Activated CD8-positive, alpha-beta T cell treated with anti-CD3 and anti-CD28 coated beads, Interleukin-2, amount 10 ng/mL, durations not matched to agents 7 days and 5 days (primary cell): Measurements from ENCODE around the gene PRODH2. TPM values are rescaled to one million over a fixed set of nuclear protein-coding genes. Genes with fewer than 3 reads are reported as not detected.
"Not testable (repeated sequence)": the region's sequence is repeated elsewhere in the genome, so short reads cannot be mapped to it uniquely, and the experiment has no call there.

ENCODE experiments used
- ATAC-seq: fragments of 150-1000 bp; cut with Tn5 transposase; one replicate; pipeline ENCODE4 v1.10.0; 2021; ENCODE audit warnings: moderate library complexity
- CTCF ChIA-PET: fragments of 350-600 bp; sonication (Branson Sonifier 250); formaldehyde crosslinking; loops from one replicate; lab custom pipeline; 2021; ENCODE audit warnings: antibody characterized with exemption; lab: Charles Lee
- POLR2A ChIA-PET: fragments of 350-600 bp; sonication (Branson Sonifier 250); formaldehyde crosslinking; loops from one replicate; lab custom pipeline; 2021; ENCODE audit warnings: antibody characterized with exemption; lab: Charles Lee
- DNase-seq: peaks from one replicate; pipeline ENCODE4 v3.0.0-alpha.2; 2020
- H3K27ac Mint-ChIP-seq: one replicate; pipeline ENCODE4 v1.8.0; 2021; ENCODE audit warnings: mild to moderate bottlenecking, mixed read lengths
- H3K27me3 Mint-ChIP-seq: one replicate; pipeline ENCODE4 v1.8.0; 2021; ENCODE audit warnings: low read depth, mixed read lengths
- H3K36me3 Mint-ChIP-seq: one replicate; pipeline ENCODE4 v1.8.0; 2021; ENCODE audit warnings: low read depth, mixed read lengths
- H3K4me1 Mint-ChIP-seq: one replicate; pipeline ENCODE4 v1.8.0; 2021; ENCODE audit warnings: low read depth, mixed read lengths
- H3K4me3 Mint-ChIP-seq: one replicate; pipeline ENCODE4 v1.8.0; 2021; ENCODE audit warnings: mild to moderate bottlenecking, mixed read lengths
- H3K9me3 Mint-ChIP-seq: one replicate; pipeline ENCODE4 v1.8.0; 2022; ENCODE audit warnings: mixed read lengths; ENCODE audit not compliant: insufficient read depth
- total RNA-seq, 2 experiments: library from RNA; stranded (reverse); gene quantifications; one replicate each; pipeline ENCODE4 v1.2.3, GENCODE V29; 2021

The PRODH2 gene
- total RNA-seq, 2 experiments from 2014 or later, result not detected

- Mint-ChIP-seq H3K27me3 (no peaks in the 10 kb centered on the region), H3K27ac (no peak overlapping the region), H3K9me3 (no peaks in the 10 kb centered on the region), H3K4me1 (peaks cover 27% of the 10 kb centered on the region), H3K36me3 (peaks cover 12% of the 10 kb centered on the region), H3K4me3 (peak overlapping the region; percentile 70)
- ChIA-PET CTCF (no interaction called here), POLR2A (no interaction called here)
- ATAC-seq (no peak), DNase-seq (no peak)
These were observed 38.2 kb downstream of the PRODH2 start for GRCh38 chr19:35774274-35775045.

GRCh38 chr19:35773020-35773806, 39.4 kb downstream of the PRODH2 start:
- Mint-ChIP-seq H3K27ac (no peak overlapping the region), H3K36me3 (peaks cover 17% of the 10 kb centered on the region), H3K27me3 (no peaks in the 10 kb centered on the region), H3K4me1 (peaks cover 27% of the 10 kb centered on the region), H3K4me3 (no peak overlapping the region), H3K9me3 (no peaks in the 10 kb centered on the region)
- ATAC-seq (no peak), DNase-seq (no peak)
- CTCF ChIA-PET, result interaction anchor here (0.7 kb wide), 1 partner anchor 46 kb away, joined by 3 read pairs; no protein-coding TSS in a partner anchor
- POLR2A ChIA-PET, result interaction anchor here (0.6 kb wide), 1 partner anchor 41 kb away, joined by 3 read pairs; no protein-coding TSS in a partner anchor

GRCh38 chr19:35772362-35772761, 40.3 kb downstream of the PRODH2 start:
- H3K9me3 Mint-ChIP-seq, H3K27me3 Mint-ChIP-seq, H3K27ac Mint-ChIP-seq, DNase-seq, H3K4me3 Mint-ChIP-seq, ATAC-seq, POLR2A ChIA-PET: not testable (repeated sequence)
- Mint-ChIP-seq H3K4me1 (peaks cover 27% of the 10 kb centered on the region), H3K36me3 (peaks cover 18% of the 10 kb centered on the region)
- CTCF ChIA-PET, result interaction anchor here (0.7 kb wide), 1 partner anchor 47 kb away, joined by 3 read pairs; no protein-coding TSS in a partner anchor

- Mint-ChIP-seq H3K27me3 (no peaks in the 10 kb centered on the region), H3K9me3 (no peaks in the 10 kb centered on the region), H3K27ac (no peak overlapping the region), H3K36me3 (peaks cover 30% of the 10 kb centered on the region), H3K4me1 (peaks cover 2% of the 10 kb centered on the region), H3K4me3 (no peak overlapping the region)
- DNase-seq (no peak), ATAC-seq (no peak)
- ChIA-PET CTCF (no interaction called here), POLR2A (no interaction called here)
These were observed 44.6 kb downstream of the PRODH2 start for GRCh38 chr19:35768082-35768421.

GRCh38 chr19:35767288-35768081, 45.2 kb downstream of the PRODH2 start:
- ChIA-PET CTCF (no interaction called here), POLR2A (interaction anchor here (0.8 kb wide), 1 partner anchor 10 kb away, joined by 3 read pairs; the partner anchor contains the start of gene HSPB6)

GRCh38 chr19:35766571-35767104, 46.0 kb downstream of the PRODH2 start:
- Mint-ChIP-seq H3K27ac (no peak overlapping the region), H3K9me3 (no peaks in the 10 kb centered on the region), H3K4me3 (no peak overlapping the region), H3K4me1 (peaks cover 2% of the 10 kb centered on the region), H3K27me3 (no peaks in the 10 kb centered on the region), H3K36me3 (peaks cover 36% of the 10 kb centered on the region)
- CTCF ChIA-PET, result no interaction called here
- POLR2A ChIA-PET, result interaction anchor here (0.8 kb wide), 1 partner anchor 9 kb away, joined by 3 read pairs; the partner anchor contains the start of gene HSPB6
- no peak for ATAC-seq
- DNase-seq, result no peak

More at GRCh38 chr19:35767288-35768081, 45.2 kb downstream of the PRODH2 start:
- Mint-ChIP-seq H3K4me3 (no peak overlapping the region), H3K27ac (no peak overlapping the region), H3K4me1 (peaks cover 2% of the 10 kb centered on the region), H3K9me3 (no peaks in the 10 kb centered on the region), H3K27me3 (no peaks in the 10 kb centered on the region), H3K36me3 (peaks cover 30% of the 10 kb centered on the region)
- ATAC-seq, result no peak
- no peak for DNase-seq

- Mint-ChIP-seq H3K27me3 (no peaks in the 10 kb centered on the region), H3K4me1 (peaks cover 4% of the 10 kb centered on the region), H3K36me3 (peaks cover 41% of the 10 kb centered on the region), H3K4me3 (no peak overlapping the region), H3K9me3 (no peaks in the 10 kb centered on the region), H3K27ac (no peak overlapping the region)
- DNase-seq (no peak), ATAC-seq (no peak)
- ChIA-PET CTCF (no interaction called here), POLR2A (no interaction called here)
These were observed 48.0 kb downstream of the PRODH2 start for GRCh38 chr19:35764432-35765315.

GRCh38 chr19:35760711-35761349, 51.8 kb downstream of the PRODH2 start:
- H3K9me3 Mint-ChIP-seq, result no peaks in the 10 kb centered on the region
- no peaks in the 10 kb centered on the region for H3K27me3 Mint-ChIP-seq
- no peak overlapping the region for H3K4me3 Mint-ChIP-seq
- H3K4me1 Mint-ChIP-seq, result peaks cover 30% of the 10 kb centered on the region
- ChIA-PET POLR2A (interaction anchor here (0.6 kb wide), 1 partner anchor 349 kb away, joined by 3 read pairs; no protein-coding TSS in a partner anchor), CTCF (interaction anchor here (1.6 kb wide), 1 partner anchor 13 kb away, joined by 3 read pairs; the partner anchor contains the start of gene LIN37)
- no peak for ATAC-seq
- no peak overlapping the region for H3K27ac Mint-ChIP-seq
- H3K36me3 Mint-ChIP-seq, result peaks cover 41% of the 10 kb centered on the region
- DNase-seq, result no peak

GRCh38 chr19:35759697-35760096, 52.9 kb downstream of the PRODH2 start:
- DNase-seq, result no peak
- H3K36me3 Mint-ChIP-seq, result peaks cover 35% of the 10 kb centered on the region
- H3K9me3 Mint-ChIP-seq, result no peaks in the 10 kb centered on the region
- no peak overlapping the region for H3K27ac Mint-ChIP-seq
- no peaks in the 10 kb centered on the region for H3K27me3 Mint-ChIP-seq
- H3K4me3 Mint-ChIP-seq, result peak overlapping the region; percentile 60
- peaks cover 33% of the 10 kb centered on the region for H3K4me1 Mint-ChIP-seq
- ChIA-PET POLR2A (no interaction called here), CTCF (no interaction called here)
- ATAC-seq, result no peak
